GM19463 (cell line): ENCODE data around the gene SPAG17.

Experiments used
- ATAC-seq: cut with Tn5 transposase; IDR thresholded peaks from one replicate; pipeline ENCODE4 v1.9.1; 2021; ENCODE audit warnings: mild to moderate bottlenecking, moderate library complexity; ENCODE audit not compliant: unreplicated experiment

The SPAG17 gene

GRCh38 chr1:118185084-118185832, at the start of gene SPAG17:
Gene SPAG17 (minus strand): TSS chr1:118185228. CDS start chr1:118185157, 71 bp downstream.
- no peak for ATAC-seq

DNA sequence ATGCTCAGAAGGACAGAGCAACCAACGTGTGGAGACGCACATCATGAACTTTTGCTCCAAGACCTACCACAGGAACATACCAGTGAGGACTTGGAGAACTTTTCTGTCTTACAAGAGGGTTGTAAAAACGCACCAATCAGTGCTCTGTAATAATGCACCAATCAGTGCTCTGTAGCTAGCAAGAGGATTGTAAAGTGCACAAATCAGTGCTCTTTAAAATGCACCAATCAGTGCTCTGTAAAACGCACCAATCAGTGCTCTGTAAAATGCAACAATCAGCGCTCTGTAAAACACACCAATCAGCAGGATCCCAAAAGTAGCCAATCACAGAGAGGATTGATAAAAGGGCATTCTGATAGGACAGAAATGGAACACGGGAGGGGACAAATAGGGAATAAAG, 40.4 kb upstream of the SPAG17 start:
- no peak for ATAC-seq

GRCh38 chr1:118223426-118223825, 38.4 kb upstream of the SPAG17 start:
- ATAC-seq = no peak

DNA sequence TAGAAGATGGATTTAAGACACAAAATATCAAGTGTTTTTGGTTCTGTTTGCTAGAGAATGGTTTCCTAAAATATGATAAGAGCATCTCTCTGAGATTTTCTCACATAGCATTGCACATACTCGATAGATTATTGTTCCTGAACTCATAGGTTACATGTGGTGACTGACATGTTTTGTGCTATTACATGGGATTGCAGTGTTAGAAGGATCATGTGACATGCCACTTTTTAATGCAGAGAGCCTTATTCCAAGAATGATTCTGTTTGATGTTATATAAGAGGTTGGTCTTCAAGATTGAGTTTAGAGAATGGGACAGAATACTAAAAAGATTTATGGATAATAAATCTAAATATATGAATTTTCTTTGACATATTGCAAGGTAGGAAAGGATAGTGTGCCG, 34.4 kb upstream of the SPAG17 start:
- no peak for ATAC-seq

DNA sequence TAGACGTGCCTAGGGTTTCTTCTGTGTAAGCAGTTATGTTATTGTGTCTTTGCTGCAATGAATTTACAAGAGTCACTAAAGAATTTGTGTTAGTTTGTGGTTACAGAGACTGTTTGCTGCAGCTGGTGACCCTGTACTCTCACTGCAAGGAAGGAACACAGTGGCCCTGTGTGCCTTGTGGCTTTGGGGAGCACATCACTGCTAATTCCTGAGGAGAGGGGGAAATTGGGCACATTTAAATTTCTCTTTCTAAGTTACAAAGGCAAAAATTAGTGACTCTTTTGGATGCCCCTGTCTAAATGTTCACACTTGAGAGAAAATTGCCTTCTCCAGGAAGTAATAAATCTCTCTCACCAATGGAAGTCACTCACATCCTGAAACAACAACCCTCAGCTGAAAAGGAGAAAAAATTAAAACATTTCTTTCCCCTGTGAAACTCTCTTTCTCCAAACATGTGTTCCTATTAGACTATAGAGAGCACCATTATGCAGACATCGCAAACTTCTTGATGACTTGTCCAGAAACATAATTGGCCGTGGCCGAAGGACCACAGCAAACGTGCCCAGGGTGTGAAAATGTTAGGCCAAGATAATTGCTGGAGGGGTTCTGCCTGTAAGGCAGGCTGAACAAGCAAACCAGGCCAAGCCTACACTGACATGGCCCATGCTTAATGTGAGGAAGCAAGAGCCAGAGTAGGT, 32.3 kb upstream of the SPAG17 start:
- no peak for ATAC-seq

DNA sequence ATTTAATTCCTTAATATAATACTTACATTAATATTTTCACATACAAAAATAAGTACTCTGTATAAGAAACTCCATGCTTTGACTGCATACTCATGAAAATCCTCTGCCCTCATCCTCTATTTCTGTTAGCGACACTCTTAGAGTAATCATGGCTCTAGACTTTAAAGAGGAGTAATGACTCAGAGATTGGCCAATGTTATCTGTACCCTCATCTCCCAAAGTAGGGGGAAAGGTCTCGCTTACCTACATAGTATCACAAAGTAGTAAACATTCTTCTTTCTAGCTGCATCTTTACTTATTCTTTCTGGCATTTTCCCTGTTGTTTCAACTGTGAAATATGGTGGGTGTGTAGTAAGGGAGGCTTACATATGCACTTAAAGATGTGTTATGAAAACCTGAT, 29.8 kb upstream of the SPAG17 start:
- no peak for ATAC-seq

GRCh38 chr1:118210723-118211110, 25.7 kb upstream of the SPAG17 start:
- no peak for ATAC-seq

- no peak for ATAC-seq
Observed at GRCh38 chr1:118210051-118210722, 25.2 kb upstream of the SPAG17 start.

DNA sequence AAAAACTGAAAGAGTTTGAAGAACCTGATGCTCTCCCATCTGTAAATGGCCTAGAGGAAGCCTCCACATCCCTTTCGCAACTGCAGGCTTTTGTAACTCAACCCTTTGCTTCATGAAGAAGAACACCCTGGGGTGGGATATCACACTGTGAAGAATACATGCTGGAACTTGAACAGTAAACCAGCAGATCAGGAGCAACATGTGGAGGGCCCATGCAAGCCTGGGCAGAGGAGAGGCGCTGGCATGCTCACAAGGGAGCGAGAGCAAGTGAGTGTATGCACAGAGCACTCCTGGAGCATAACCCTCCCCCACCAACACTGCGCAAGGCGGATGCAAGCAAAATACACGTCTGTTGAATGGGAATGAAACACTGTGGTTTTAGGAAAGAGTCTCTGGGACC, 24.6 kb upstream of the SPAG17 start:
- no peak for ATAC-seq

GRCh38 chr1:118206966-118207365, 21.9 kb upstream of the SPAG17 start:
- no peak for ATAC-seq

- no peak for ATAC-seq
Observed at GRCh38 chr1:118204648-118205047, 19.6 kb upstream of the SPAG17 start.

GRCh38 chr1:118204105-118204504, 19.1 kb upstream of the SPAG17 start:
- ATAC-seq = no peak

GRCh38 chr1:118202076-118202608, 17.1 kb upstream of the SPAG17 start:
- no peak for ATAC-seq

DNA sequence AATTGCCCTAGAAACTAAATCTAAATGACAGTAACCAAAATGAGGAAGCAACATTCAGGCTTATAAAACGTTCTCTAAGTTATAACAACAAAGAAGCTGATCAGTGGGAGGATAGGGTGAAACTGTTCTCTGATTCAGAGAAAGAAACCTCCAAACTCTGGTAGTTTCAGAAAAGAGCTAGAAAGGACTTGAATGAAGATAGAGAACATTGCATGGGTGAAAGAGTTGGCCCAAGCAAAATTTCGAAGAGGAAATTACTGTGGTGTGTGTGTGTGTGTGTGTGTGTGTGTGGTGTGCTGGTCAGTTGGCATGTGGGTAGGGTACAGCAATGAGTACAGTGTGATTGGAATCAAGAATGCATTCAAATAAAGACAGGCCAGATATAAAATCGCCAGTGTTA, 16.5 kb upstream of the SPAG17 start:
- no peak for ATAC-seq

DNA sequence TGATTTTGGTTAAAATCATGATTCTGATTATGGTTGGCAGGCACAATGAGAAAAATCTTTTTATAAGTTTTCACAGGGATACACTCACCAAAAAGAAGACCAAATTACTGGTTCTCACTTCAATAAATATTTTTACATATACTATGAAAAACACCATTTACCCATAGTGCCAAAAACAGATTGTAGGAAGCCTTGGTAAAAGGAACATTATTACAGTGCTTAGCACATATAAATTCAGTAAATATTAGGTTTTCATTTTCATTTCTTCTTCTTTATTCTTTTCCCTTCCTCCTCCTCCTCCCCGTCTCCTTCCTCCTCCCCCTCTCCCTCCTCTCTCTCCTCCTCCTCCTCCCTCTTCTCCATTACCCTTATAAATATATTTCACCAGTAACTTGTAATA, 15.8 kb upstream of the SPAG17 start:
- no peak for ATAC-seq

DNA sequence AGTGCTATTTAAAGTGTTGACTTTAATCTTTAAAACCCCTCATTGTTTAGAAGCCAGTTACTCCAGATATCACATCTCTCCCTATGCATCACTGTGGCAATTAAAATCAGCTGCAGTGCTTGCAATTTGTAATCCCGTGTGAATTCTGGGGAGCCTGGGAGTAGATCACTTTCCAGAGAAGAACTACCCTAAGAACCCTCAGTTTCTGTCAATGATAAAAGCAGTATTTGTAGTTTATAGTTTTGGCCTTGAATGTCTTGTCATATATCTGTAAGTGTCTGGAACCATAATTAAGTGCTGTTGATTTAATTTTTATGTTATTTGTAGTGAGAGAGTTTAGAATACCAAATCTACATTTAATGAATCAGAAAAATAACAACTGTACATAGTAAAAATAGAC, 5.5 kb upstream of the SPAG17 start:
- no peak for ATAC-seq

DNA sequence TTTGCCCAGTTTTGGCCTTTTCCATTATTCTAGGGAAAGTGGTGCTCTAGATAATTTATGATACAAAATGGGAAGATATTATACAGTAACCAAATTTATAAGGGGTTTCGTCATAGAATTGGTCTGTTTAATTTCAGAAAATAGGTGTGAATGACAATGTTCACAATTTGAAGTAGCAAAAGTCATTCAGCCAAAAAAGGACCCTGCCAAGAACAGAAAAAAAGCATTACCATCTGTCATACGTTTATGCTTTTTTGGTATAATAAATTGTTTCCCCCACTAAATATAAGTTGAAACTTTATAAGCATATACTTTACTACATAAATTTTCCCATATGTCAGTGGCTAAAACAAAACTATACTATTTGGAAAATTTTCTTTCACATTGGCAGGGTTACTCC, 4.5 kb upstream of the SPAG17 start:
- ATAC-seq = no peak

GRCh38 chr1:118188411-118188810, 3.4 kb upstream of the SPAG17 start:
- ATAC-seq = no peak

- ATAC-seq = no peak
Observed at GRCh38 chr1:118186026-118186425, 998 bp upstream of the SPAG17 start.

DNA sequence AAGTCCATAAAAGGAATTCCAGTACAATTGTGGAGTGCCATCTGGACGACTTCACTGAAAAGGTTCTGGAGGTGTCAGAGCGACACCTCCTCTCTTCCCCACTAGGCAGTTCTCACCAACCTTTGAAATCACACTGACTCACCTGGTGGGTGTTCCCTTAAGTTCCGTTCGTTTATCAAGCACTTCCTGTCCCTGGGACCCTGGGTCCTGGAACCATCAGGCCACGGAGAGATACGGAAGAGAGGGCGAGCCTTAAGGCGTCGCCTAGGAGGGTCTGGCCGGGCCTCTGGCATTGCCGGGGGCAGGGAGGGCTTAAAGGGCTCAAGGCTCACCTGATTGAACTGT, 317 bp downstream of the SPAG17 start:
- no peak for ATAC-seq

DNA sequence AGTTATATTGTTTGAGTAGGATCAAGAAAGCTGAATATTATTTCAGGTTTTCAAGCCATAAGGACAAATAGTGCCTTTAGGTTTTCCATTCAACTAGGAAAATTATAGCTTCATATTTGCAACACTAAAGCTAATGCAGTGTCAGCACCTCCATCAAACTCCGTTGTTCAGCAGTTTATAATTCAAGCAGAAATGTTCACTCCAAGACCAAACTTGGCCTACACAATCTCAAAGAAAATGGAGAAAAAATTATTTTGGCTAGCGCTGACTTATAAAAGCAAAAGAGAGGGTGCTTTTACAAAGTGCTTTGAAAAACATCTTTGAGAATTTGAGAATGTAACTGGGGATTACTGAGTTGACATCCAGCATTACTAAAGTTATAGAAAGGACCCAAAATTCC, 1.4 kb downstream of the SPAG17 start:
- no peak for ATAC-seq

DNA sequence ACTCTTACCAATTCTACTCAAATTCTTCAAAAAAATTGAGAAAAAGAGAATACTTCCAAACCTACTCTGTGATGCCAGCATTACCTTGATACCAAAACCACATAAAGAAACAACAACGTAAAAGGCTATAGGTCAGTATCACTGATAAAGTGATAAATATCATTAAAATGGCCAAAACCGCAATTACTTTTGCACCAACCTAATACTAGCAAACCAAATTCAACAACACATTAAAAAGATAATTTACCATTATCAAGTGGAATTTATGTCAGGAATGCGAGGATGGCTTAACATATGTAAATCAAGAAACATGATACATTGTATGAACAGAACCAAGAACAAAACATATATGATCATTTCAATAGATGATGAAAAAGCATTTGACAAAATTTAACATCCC, 7.0 kb downstream of the SPAG17 start:
- no peak for ATAC-seq
